Suppressor macrophage treated with lipopolysaccharide for 1 hour (primary cell): Measurements from ENCODE around the gene S1PR1.
"Not testable (repeated sequence)": the region's sequence is repeated elsewhere in the genome, so short reads cannot be mapped to it uniquely, and the experiment has no call there.

ENCODE experiments used
- DNase-seq, 3 donors: peaks; one replicate each; pipeline ENCODE4 v3.0.0-alpha.2; 2020 to 2022

Gene S1PR1

GRCh38 chr1:101220906-101221305 lies 15.9 kb upstream of the S1PR1 start:
- peak; percentile 38 to 51 (median 49) for DNase-seq

GRCh38 chr1:101221945-101222429 lies 14.8 kb upstream of the S1PR1 start:
- peak in 1 of 3 donors; percentile 37 for DNase-seq

- DNase-seq = no peak
Observed at GRCh38 chr1:101227837-101228236, 9.0 kb upstream of the S1PR1 start.

GRCh38 chr1:101228424-101229134 lies 8.2 kb upstream of the S1PR1 start:
- DNase-seq = no peak

GRCh38 chr1:101232182-101232581 lies 4.6 kb upstream of the S1PR1 start:
- DNase-seq = not testable (repeated sequence)

GRCh38 chr1:101233495-101233894 lies 3.3 kb upstream of the S1PR1 start:
- peak in 2 of 3 donors; percentile 16 to 19 for DNase-seq

- DNase-seq = no peak
Observed at GRCh38 chr1:101235216-101235695, 1.6 kb upstream of the S1PR1 start.

GRCh38 chr1:101235696-101236515 lies 913 bp upstream of the S1PR1 start:
- peak; percentile 43 to 67 (median 60) for DNase-seq

GRCh38 chr1:101237229-101237837 lies 514 bp downstream of the S1PR1 start:
- DNase-seq = peak; percentile 47 to 68 (median 63)

- peak; percentile 64 to 78 (median 73) for DNase-seq
Observed at GRCh38 chr1:101238031-101238628, 1.3 kb downstream of the S1PR1 start.

GRCh38 chr1:101238681-101239094 lies 1.9 kb downstream of the S1PR1 start:
- peak; percentile 89 to 92 (median 92) for DNase-seq

- no peak for DNase-seq
Observed at GRCh38 chr1:101239095-101240040, 2.5 kb downstream of the S1PR1 start.

GRCh38 chr1:101240041-101240430 lies 3.2 kb downstream of the S1PR1 start:
- no peak for DNase-seq

GRCh38 chr1:101241485-101242225 lies 4.8 kb downstream of the S1PR1 start:
- no peak for DNase-seq

GRCh38 chr1:101242324-101243050 lies 5.7 kb downstream of the S1PR1 start:
- no peak for DNase-seq

- no peak for DNase-seq
Observed at GRCh38 chr1:101243751-101244150, 6.9 kb downstream of the S1PR1 start.

- no peak for DNase-seq
Observed at GRCh38 chr1:101244842-101245241, 8.0 kb downstream of the S1PR1 start.

GRCh38 chr1:101245246-101245927 lies 8.6 kb downstream of the S1PR1 start:
- DNase-seq = no peak
